ENCODE results near the gene NID2.

DNA sequence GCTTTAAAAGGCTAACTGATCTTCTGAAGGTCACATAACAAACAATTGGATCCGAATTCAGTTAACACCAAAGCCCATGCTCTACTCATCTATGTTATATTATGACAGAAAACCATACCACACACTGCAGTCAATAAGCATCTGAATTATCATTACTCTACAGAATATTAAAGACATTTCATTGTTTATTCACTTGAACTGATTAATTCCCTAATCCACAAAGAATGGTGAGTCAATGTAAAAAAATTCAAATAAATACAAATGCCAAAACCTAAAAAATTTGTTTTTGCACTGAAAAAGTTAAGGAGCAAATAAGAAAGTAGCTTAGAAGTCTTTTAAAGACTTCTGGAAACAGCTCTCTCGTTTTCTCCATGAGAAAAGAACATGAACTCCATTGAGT lies 13.7 kb downstream of the NID2 start:
- TF ChIP-seq POLR2AphosphoS5 (IDR thresholded peaks at IDR 0.05; ENCODE audit: low read depth, low read length) (no peak), SIN3A (IDR thresholded peaks at IDR 0.05; ENCODE audit: borderline replicate concordance, insufficient read depth, low read length) (no peak), TAF1 (IDR thresholded peaks at IDR 0.05; ENCODE audit: borderline replicate concordance, insufficient read depth, low read length) (no peak), FOXP2 (optimal IDR thresholded peaks at IDR 0.05; ENCODE audit: borderline replicate concordance, extremely low read depth, extremely low read length, insufficient read depth) (no peak)
- TF ChIP-seq, protein P1, sequence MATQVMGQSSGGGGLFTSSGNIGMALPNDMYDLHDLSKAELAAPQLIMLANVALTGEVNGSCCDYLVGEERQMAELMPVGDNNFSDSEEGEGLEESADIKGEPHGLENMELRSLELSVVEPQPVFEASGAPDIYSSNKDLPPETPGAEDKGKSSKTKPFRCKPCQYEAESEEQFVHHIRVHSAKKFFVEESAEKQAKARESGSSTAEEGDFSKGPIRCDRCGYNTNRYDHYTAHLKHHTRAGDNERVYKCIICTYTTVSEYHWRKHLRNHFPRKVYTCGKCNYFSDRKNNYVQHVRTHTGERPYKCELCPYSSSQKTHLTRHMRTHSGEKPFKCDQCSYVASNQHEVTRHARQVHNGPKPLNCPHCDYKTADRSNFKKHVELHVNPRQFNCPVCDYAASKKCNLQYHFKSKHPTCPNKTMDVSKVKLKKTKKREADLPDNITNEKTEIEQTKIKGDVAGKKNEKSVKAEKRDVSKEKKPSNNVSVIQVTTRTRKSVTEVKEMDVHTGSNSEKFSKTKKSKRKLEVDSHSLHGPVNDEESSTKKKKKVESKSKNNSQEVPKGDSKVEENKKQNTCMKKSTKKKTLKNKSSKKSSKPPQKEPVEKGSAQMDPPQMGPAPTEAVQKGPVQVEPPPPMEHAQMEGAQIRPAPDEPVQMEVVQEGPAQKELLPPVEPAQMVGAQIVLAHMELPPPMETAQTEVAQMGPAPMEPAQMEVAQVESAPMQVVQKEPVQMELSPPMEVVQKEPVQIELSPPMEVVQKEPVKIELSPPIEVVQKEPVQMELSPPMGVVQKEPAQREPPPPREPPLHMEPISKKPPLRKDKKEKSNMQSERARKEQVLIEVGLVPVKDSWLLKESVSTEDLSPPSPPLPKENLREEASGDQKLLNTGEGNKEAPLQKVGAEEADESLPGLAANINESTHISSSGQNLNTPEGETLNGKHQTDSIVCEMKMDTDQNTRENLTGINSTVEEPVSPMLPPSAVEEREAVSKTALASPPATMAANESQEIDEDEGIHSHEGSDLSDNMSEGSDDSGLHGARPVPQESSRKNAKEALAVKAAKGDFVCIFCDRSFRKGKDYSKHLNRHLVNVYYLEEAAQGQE (IDR thresholded peaks at IDR 0.05; ENCODE audit: insufficient read depth in 1 of 2, low read depth in 2 of 2, low read length in 2 of 2) = no peak

Measured in PFSK-1 (cell line).